ENCODE data around the gene MOG. TPM values are rescaled to one million over a fixed set of nuclear protein-coding genes. Genes with fewer than 3 reads are reported as not detected.

The MOG gene
- total and polyA plus RNA-seq, 4 donors, result 22.6 to 225 (median 153) TPM

GRCh38 chr6:29626948-29627754 is 29.7 kb upstream of the MOG start:
- Histone ChIP-seq H3K27me3 (ENCODE audit: control insufficient read depth, insufficient read depth, low read length) (peaks cover 2% of the 10 kb centered on the region), H3K27ac (ENCODE audit: low read depth, low read length) (peak overlapping the region; percentile 81), H3K9me3 (ENCODE audit: control insufficient read depth, insufficient read depth, low read length) (no peaks in the 10 kb centered on the region), H3K36me3 (ENCODE audit: control insufficient read depth, insufficient read depth, low read length) (peaks cover 24% of the 10 kb centered on the region), H3K4me1 (ENCODE audit: control insufficient read depth, insufficient read depth, low read length) (peaks cover 52% of the 10 kb centered on the region), H3K4me3 (ENCODE audit: low read depth, low read length) (peak overlapping the region; percentile 79)
- WGBS (ENCODE audit: insufficient coverage), result 4% methylated on average over 25 of the region's 31 CpGs
- DNase-seq (ENCODE audit: low read depth in 4 of 6, low spot score in 6 of 6), result peak in 1 of 6 donors; percentile 40

GRCh38 chr6:29627755-29628418 is 29.0 kb upstream of the MOG start:
- Histone ChIP-seq H3K27ac (ENCODE audit: low read depth, low read length) (peak overlapping the region; percentile 84), H3K4me1 (ENCODE audit: control insufficient read depth, insufficient read depth, low read length) (peaks cover 52% of the 10 kb centered on the region), H3K27me3 (ENCODE audit: control insufficient read depth, insufficient read depth, low read length) (peaks cover 2% of the 10 kb centered on the region), H3K9me3 (ENCODE audit: control insufficient read depth, insufficient read depth, low read length) (no peaks in the 10 kb centered on the region), H3K36me3 (ENCODE audit: control insufficient read depth, insufficient read depth, low read length) (peaks cover 17% of the 10 kb centered on the region), H3K4me3 (ENCODE audit: low read depth, low read length) (peak overlapping the region; percentile 79)
- WGBS (ENCODE audit: insufficient coverage), result 0% methylated on average over 28 of the region's 51 CpGs
- peak in 4 of 6 donors; percentile 73 to 96 (median 88) for DNase-seq (ENCODE audit: low read depth in 4 of 6, low spot score in 6 of 6)

- H3K9me3 ChIP-seq (ENCODE audit: control insufficient read depth, insufficient read depth, low read length), result no peaks in the 10 kb centered on the region
- H3K4me1 ChIP-seq (ENCODE audit: control insufficient read depth, insufficient read depth, low read length), result peaks cover 51% of the 10 kb centered on the region
- peaks cover 2% of the 10 kb centered on the region for H3K27me3 ChIP-seq (ENCODE audit: control insufficient read depth, insufficient read depth, low read length)
- peaks cover 10% of the 10 kb centered on the region for H3K36me3 ChIP-seq (ENCODE audit: control insufficient read depth, insufficient read depth, low read length)
- peak in 4 of 6 donors; percentile 69 to 94 (median 82) for DNase-seq (ENCODE audit: low read depth in 4 of 6, low spot score in 6 of 6)
- H3K4me3 ChIP-seq (ENCODE audit: low read depth, low read length), result peak overlapping the region; percentile 79
- WGBS (ENCODE audit: insufficient coverage), result 1% methylated on average over 24 of the region's 32 CpGs
- peak overlapping the region; percentile 84 for H3K27ac ChIP-seq (ENCODE audit: low read depth, low read length)
These were observed 28.2 kb upstream of the MOG start for GRCh38 chr6:29628419-29629281.

- H3K4me3 ChIP-seq (ENCODE audit: low read depth, low read length), result no peak overlapping the region
These were observed 27.3 kb upstream of the MOG start for GRCh38 chr6:29629571-29629970.

GRCh38 chr6:29630315-29630714 is 26.6 kb upstream of the MOG start:
- no peak for DNase-seq (ENCODE audit: low read depth in 4 of 6, low spot score in 6 of 6)
- Histone ChIP-seq H3K4me3 (ENCODE audit: low read depth, low read length) (no peak overlapping the region), H3K4me1 (ENCODE audit: control insufficient read depth, insufficient read depth, low read length) (peaks cover 43% of the 10 kb centered on the region), H3K36me3 (ENCODE audit: control insufficient read depth, insufficient read depth, low read length) (peaks cover 8% of the 10 kb centered on the region), H3K9me3 (ENCODE audit: control insufficient read depth, insufficient read depth, low read length) (no peaks in the 10 kb centered on the region), H3K27me3 (ENCODE audit: control insufficient read depth, insufficient read depth, low read length) (peaks cover 2% of the 10 kb centered on the region), H3K27ac (ENCODE audit: low read depth, low read length) (no peak overlapping the region)
- 48% methylated on average over 5 of the region's 9 CpGs for WGBS (ENCODE audit: insufficient coverage)

More at GRCh38 chr6:29629571-29629970, 27.3 kb upstream of the MOG start:
- no peaks in the 10 kb centered on the region for H3K9me3 ChIP-seq (ENCODE audit: control insufficient read depth, insufficient read depth, low read length)
- WGBS (ENCODE audit: insufficient coverage), result no CpG with 5 or more reads among the region's 2 CpGs
- DNase-seq (ENCODE audit: low read depth in 4 of 6, low spot score in 6 of 6), result no peak
- peaks cover 2% of the 10 kb centered on the region for H3K27me3 ChIP-seq (ENCODE audit: control insufficient read depth, insufficient read depth, low read length)
- no peak overlapping the region for H3K27ac ChIP-seq (ENCODE audit: low read depth, low read length)
- H3K36me3 ChIP-seq (ENCODE audit: control insufficient read depth, insufficient read depth, low read length), result peaks cover 8% of the 10 kb centered on the region
- H3K4me1 ChIP-seq (ENCODE audit: control insufficient read depth, insufficient read depth, low read length), result peaks cover 50% of the 10 kb centered on the region

- Histone ChIP-seq H3K4me1 (ENCODE audit: control insufficient read depth, insufficient read depth, low read length) (peaks cover 40% of the 10 kb centered on the region), H3K9me3 (ENCODE audit: control insufficient read depth, insufficient read depth, low read length) (no peaks in the 10 kb centered on the region), H3K4me3 (ENCODE audit: low read depth, low read length) (peak overlapping the region; percentile 69), H3K36me3 (ENCODE audit: control insufficient read depth, insufficient read depth, low read length) (peaks cover 8% of the 10 kb centered on the region), H3K27ac (ENCODE audit: low read depth, low read length) (no peak overlapping the region), H3K27me3 (ENCODE audit: control insufficient read depth, insufficient read depth, low read length) (peaks cover 2% of the 10 kb centered on the region)
- 27% methylated on average over 13 of the region's 14 CpGs for WGBS (ENCODE audit: insufficient coverage)
- DNase-seq (ENCODE audit: low read depth in 4 of 6, low spot score in 6 of 6), result no peak
These were observed 25.6 kb upstream of the MOG start for GRCh38 chr6:29631209-29631810.

- 1% methylated on average over 38 of the region's 53 CpGs for WGBS (ENCODE audit: insufficient coverage)
- Histone ChIP-seq H3K27me3 (ENCODE audit: control insufficient read depth, insufficient read depth, low read length) (peaks cover 2% of the 10 kb centered on the region), H3K27ac (ENCODE audit: low read depth, low read length) (no peak overlapping the region), H3K36me3 (ENCODE audit: control insufficient read depth, insufficient read depth, low read length) (peaks cover 8% of the 10 kb centered on the region), H3K4me1 (ENCODE audit: control insufficient read depth, insufficient read depth, low read length) (peaks cover 40% of the 10 kb centered on the region), H3K4me3 (ENCODE audit: low read depth, low read length) (peak overlapping the region; percentile 69), H3K9me3 (ENCODE audit: control insufficient read depth, insufficient read depth, low read length) (no peaks in the 10 kb centered on the region)
- peak in 2 of 6 donors; percentile 89 to 91 for DNase-seq (ENCODE audit: low read depth in 4 of 6, low spot score in 6 of 6)
These were observed 24.8 kb upstream of the MOG start for GRCh38 chr6:29631860-29632731.

GRCh38 chr6:29632789-29633533 is 23.9 kb upstream of the MOG start, which contains the start of gene GABBR1:
Gene GABBR1, minus strand, starts transcription at chr6:29633183. Its CDS starts 798 bp downstream, at chr6:29632385.
- Histone ChIP-seq H3K27me3 (ENCODE audit: control insufficient read depth, insufficient read depth, low read length) (peaks cover 2% of the 10 kb centered on the region), H3K27ac (ENCODE audit: low read depth, low read length) (peak within 1 kb of the TSS; percentile 79), H3K9me3 (ENCODE audit: control insufficient read depth, insufficient read depth, low read length) (no peaks in the 10 kb centered on the region), H3K4me1 (ENCODE audit: control insufficient read depth, insufficient read depth, low read length) (peaks cover 36% of the 10 kb centered on the region), H3K36me3 (ENCODE audit: control insufficient read depth, insufficient read depth, low read length) (peaks cover 8% of the 10 kb centered on the region), H3K4me3 (ENCODE audit: low read depth, low read length) (peak within 1 kb of the TSS; percentile 69)
- 0% methylated on average over 42 of the region's 57 CpGs for WGBS (ENCODE audit: insufficient coverage)
- peak in 5 of 6 donors; percentile 85 to 98 (median 92) for DNase-seq (ENCODE audit: low read depth in 4 of 6, low spot score in 6 of 6)
